Liver (tissue), 9 donors: ENCODE data around the gene RPP14. TPM values are rescaled to one million over a fixed set of nuclear protein-coding genes. Genes with fewer than 3 reads are reported as not detected.

Source experiments
- DNase-seq: peaks from one replicate; pipeline ENCODE4 v3.0.0-alpha.2; 2017; ENCODE audit warnings: low spot score
- H3K27ac ChIP-seq, 2 donors: one replicate each; pipeline ENCODE4 v1.7.0; 2013; ENCODE audit warnings: inconsistent platforms in 2 of 2, low read length in 2 of 2, control low read depth in 1 of 2, low read depth in 1 of 2, mild to moderate bottlenecking in 1 of 2
- H3K27me3 ChIP-seq, 4 donors: one replicate each; pipeline versions ENCODE4 v1.6.1 to v1.7.0; 2013; ENCODE audit warnings: low read length in 3 of 4, inconsistent platforms in 1 of 4, mild to moderate bottlenecking in 1 of 4, moderate library complexity in 1 of 4; ENCODE audit not compliant: control insufficient read depth in 4 of 4, insufficient read depth in 4 of 4
- H3K36me3 ChIP-seq, 4 donors: one replicate each; pipeline versions ENCODE4 v1.6.1 to v1.7.0; 2013; ENCODE audit warnings: low read length in 3 of 4, mild to moderate bottlenecking in 3 of 4, low read depth in 1 of 4, moderate library complexity in 1 of 4; ENCODE audit not compliant: control insufficient read depth in 4 of 4, insufficient read depth in 3 of 4
- H3K4me1 ChIP-seq, 4 donors: one replicate each; pipeline versions ENCODE4 v1.6.1 to v1.7.0; 2013; ENCODE audit warnings: low read length in 3 of 4, mild to moderate bottlenecking in 3 of 4, moderate library complexity in 1 of 4; ENCODE audit not compliant: control insufficient read depth in 4 of 4, insufficient read depth in 4 of 4
- H3K4me3 ChIP-seq, 3 donors: one replicate each; pipeline versions ENCODE4 v1.6.1 to v1.7.0; 2013; ENCODE audit warnings: low read length in 3 of 3, control low read depth in 1 of 3, low read depth in 1 of 3, mild to moderate bottlenecking in 1 of 3
- H3K9ac ChIP-seq, 2 donors: one replicate each; pipeline ENCODE4 v1.7.0; 2013; ENCODE audit warnings: low read length in 2 of 2, mild to moderate bottlenecking in 2 of 2, moderate library complexity in 2 of 2, control low read depth in 1 of 2, low read depth in 1 of 2
- H3K9me3 ChIP-seq, 4 donors: one replicate each; pipeline versions ENCODE4 v1.6.1 to v1.7.0; 2013; ENCODE audit warnings: low read length in 3 of 4; ENCODE audit not compliant: control insufficient read depth in 4 of 4
- EGR1 ChIP-seq, 2 donors: IDR thresholded peaks; 2 replicates each; pipeline ENCODE4 v1.6.1; 2016 to 2018; ENCODE audit warnings: antibody characterized with exemption in 2 of 2, low read depth in 2 of 2
- FOXA1 ChIP-seq: IDR thresholded peaks from 2 replicates; pipeline ENCODE4 v1.6.1; 2016; ENCODE audit warnings: antibody characterized with exemption
- JUND ChIP-seq, 2 donors: IDR thresholded peaks; 2 replicates each; pipeline ENCODE4 v1.6.1; 2016; ENCODE audit warnings: antibody characterized with exemption in 2 of 2
- NR2F2 ChIP-seq: IDR thresholded peaks from 2 replicates; pipeline ENCODE4 v1.6.1; 2016; ENCODE audit warnings: antibody characterized with exemption
- SP1 ChIP-seq: IDR thresholded peaks from 2 replicates; pipeline ENCODE4 v1.6.1; 2018; ENCODE audit warnings: antibody characterized with exemption, mild to moderate bottlenecking
- YY1 ChIP-seq: IDR thresholded peaks from 2 replicates; pipeline ENCODE4 v1.6.1; 2016; ENCODE audit warnings: antibody characterized with exemption, mild to moderate bottlenecking
- WGBS: extraction: QIAGEN DNeasy Blood & Tissue Kit; methylation state at CpG from one replicate; pipeline ENCODE4 v1.1.7; 2013; 5-methylcytosine and 5-hydroxymethylcytosine counted together
- polyA plus RNA-seq, 2 donors: library from polyadenylated mRNA; stranded (reverse) in 1 of 2; unstranded in 1 of 2; fragments of 200-250 nt in 1 of 2; fragments of >200 nt in 1 of 2; fragmentation: Nextera tagmentation in 1 of 2; extraction: Ambion mirVana in 1 of 2; gene quantifications; one replicate each; pipeline versions ENCODE4 v1.2.1 to v1.2.3, GENCODE V29; 2013 to 2015
- total RNA-seq, 2 donors: library from RNA; depleted of rRNA; stranded (reverse); fragments of >200 nt; gene quantifications; one replicate each; pipeline ENCODE4 v1.2.3, GENCODE V29; 2014
- TF ChIP-seq, protein P1 (sequence below): IDR thresholded peaks from 2 replicates; pipeline ENCODE4 v1.6.1; 2016; ENCODE audit warnings: antibody characterized with exemption, mild to moderate bottlenecking
- TF ChIP-seq, protein P2 (sequence below): IDR thresholded peaks from 2 replicates; pipeline ENCODE4 v1.6.1; 2016; ENCODE audit warnings: antibody characterized with exemption
- TF ChIP-seq, protein P3 (sequence below): fragments of 150-350 bp; IDR thresholded peaks from 2 replicates; pipeline ENCODE4 v1.5.1; 2017; ENCODE audit warnings: improper control_type of control experiment, low read depth, low read length; ENCODE audit not compliant: missing input control
- TF ChIP-seq, protein P4 (sequence below): IDR thresholded peaks from 2 replicates; pipeline ENCODE4 v1.6.1; 2016; ENCODE audit warnings: antibody characterized with exemption
- donor health status: healthy.
- donor health status: healthy.
- donor health status: healthy.
- donor health status: healthy.
- donor health status: healthy.

RPP14 gene
- total and polyA plus RNA-seq, 4 donors, result 7.4 to 13.7 (median 10.1) TPM

DNA sequence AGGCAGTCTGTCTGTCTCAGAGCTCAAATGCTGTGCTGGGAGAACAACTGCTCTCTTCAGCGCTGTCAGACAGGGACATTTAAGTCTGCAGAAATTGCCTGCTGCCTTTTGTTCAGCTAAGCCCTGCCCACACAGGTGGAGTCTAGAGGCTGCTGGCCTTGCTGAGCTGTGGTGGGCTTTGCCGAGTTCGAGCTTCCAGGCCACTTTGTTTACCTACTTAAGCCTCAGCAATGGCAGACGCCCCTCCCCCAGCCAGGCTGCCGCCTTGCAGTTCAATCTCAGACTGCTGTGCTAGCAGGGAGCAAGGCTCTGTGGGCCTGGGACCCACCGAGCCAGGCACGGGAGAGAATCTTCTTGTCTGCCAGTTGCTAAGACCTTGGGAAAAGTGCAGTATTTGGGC is 25.0 kb upstream of the RPP14 start (continued):
- TF ChIP-seq, protein P1, sequence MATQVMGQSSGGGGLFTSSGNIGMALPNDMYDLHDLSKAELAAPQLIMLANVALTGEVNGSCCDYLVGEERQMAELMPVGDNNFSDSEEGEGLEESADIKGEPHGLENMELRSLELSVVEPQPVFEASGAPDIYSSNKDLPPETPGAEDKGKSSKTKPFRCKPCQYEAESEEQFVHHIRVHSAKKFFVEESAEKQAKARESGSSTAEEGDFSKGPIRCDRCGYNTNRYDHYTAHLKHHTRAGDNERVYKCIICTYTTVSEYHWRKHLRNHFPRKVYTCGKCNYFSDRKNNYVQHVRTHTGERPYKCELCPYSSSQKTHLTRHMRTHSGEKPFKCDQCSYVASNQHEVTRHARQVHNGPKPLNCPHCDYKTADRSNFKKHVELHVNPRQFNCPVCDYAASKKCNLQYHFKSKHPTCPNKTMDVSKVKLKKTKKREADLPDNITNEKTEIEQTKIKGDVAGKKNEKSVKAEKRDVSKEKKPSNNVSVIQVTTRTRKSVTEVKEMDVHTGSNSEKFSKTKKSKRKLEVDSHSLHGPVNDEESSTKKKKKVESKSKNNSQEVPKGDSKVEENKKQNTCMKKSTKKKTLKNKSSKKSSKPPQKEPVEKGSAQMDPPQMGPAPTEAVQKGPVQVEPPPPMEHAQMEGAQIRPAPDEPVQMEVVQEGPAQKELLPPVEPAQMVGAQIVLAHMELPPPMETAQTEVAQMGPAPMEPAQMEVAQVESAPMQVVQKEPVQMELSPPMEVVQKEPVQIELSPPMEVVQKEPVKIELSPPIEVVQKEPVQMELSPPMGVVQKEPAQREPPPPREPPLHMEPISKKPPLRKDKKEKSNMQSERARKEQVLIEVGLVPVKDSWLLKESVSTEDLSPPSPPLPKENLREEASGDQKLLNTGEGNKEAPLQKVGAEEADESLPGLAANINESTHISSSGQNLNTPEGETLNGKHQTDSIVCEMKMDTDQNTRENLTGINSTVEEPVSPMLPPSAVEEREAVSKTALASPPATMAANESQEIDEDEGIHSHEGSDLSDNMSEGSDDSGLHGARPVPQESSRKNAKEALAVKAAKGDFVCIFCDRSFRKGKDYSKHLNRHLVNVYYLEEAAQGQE, result no peak

DNA sequence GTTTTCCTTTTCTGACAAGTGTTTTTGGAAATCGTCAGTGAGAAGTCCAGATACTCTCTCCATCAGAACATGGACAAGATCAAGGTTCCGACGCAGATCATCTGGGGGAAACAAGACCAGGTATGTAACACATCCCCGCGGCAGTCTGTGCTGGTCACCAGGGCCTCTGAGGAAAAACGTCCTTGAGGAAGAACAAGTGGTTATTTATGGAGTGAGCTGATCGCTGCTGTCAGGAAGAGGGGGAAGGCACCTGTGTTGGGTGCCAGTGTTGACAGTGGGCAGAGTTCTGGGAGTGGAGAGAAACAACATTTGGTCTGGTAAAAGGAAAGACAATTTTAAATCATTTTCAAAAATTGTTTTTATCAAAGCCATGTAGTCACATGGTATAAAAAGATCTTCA is 20.7 kb upstream of the RPP14 start:
- TF ChIP-seq, protein P2, sequence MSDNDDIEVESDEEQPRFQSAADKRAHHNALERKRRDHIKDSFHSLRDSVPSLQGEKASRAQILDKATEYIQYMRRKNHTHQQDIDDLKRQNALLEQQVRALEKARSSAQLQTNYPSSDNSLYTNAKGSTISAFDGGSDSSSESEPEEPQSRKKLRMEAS, result no peak
- TF ChIP-seq FOXA1, result no peak
- no peak for TF ChIP-seq SP1
- no peak for TF ChIP-seq EGR1 (IDR thresholded peaks at IDR 0.05; ENCODE audit: low read depth in 2 of 2)
- no peak for TF ChIP-seq YY1
- no peak for TF ChIP-seq JUND (IDR thresholded peaks at IDR 0.05)
- no peak for TF ChIP-seq NR2F2
- TF ChIP-seq, protein P1, result no peak
- TF ChIP-seq, protein P3, sequence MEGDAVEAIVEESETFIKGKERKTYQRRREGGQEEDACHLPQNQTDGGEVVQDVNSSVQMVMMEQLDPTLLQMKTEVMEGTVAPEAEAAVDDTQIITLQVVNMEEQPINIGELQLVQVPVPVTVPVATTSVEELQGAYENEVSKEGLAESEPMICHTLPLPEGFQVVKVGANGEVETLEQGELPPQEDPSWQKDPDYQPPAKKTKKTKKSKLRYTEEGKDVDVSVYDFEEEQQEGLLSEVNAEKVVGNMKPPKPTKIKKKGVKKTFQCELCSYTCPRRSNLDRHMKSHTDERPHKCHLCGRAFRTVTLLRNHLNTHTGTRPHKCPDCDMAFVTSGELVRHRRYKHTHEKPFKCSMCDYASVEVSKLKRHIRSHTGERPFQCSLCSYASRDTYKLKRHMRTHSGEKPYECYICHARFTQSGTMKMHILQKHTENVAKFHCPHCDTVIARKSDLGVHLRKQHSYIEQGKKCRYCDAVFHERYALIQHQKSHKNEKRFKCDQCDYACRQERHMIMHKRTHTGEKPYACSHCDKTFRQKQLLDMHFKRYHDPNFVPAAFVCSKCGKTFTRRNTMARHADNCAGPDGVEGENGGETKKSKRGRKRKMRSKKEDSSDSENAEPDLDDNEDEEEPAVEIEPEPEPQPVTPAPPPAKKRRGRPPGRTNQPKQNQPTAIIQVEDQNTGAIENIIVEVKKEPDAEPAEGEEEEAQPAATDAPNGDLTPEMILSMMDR, result no peak
- TF ChIP-seq, protein P4, sequence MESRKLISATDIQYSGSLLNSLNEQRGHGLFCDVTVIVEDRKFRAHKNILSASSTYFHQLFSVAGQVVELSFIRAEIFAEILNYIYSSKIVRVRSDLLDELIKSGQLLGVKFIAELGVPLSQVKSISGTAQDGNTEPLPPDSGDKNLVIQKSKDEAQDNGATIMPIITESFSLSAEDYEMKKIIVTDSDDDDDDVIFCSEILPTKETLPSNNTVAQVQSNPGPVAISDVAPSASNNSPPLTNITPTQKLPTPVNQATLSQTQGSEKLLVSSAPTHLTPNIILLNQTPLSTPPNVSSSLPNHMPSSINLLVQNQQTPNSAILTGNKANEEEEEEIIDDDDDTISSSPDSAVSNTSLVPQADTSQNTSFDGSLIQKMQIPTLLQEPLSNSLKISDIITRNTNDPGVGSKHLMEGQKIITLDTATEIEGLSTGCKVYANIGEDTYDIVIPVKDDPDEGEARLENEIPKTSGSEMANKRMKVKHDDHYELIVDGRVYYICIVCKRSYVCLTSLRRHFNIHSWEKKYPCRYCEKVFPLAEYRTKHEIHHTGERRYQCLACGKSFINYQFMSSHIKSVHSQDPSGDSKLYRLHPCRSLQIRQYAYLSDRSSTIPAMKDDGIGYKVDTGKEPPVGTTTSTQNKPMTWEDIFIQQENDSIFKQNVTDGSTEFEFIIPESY, result no peak
- no peaks in the 10 kb centered on the region for H3K4me1 ChIP-seq
- no peaks in the 10 kb centered on the region for H3K27me3 ChIP-seq
- H3K9me3 ChIP-seq, result no peaks in the 10 kb centered on the region
- H3K27ac ChIP-seq, result no peak overlapping the region
- H3K9ac ChIP-seq, result no peak overlapping the region
- 91% methylated on average over 7 of the region's 7 CpGs for WGBS
- DNase-seq, result no peak
- H3K4me3 ChIP-seq, result no peak overlapping the region
- H3K36me3 ChIP-seq, result peaks cover 13 to 41% (median 29%) of the 10 kb centered on the region in 4 donors
